GM18909 (cell line): ENCODE data around the gene STAM.
"Not testable (repeated sequence)": the region's sequence is repeated elsewhere in the genome, so short reads cannot be mapped to it uniquely, and the experiment has no call there.

ENCODE experiments used
- ATAC-seq: cut with Tn5 transposase; IDR thresholded peaks from one replicate; pipeline ENCODE4 v1.9.1; 2021; ENCODE audit warnings: mild to moderate bottlenecking; ENCODE audit not compliant: unreplicated experiment, poor library complexity

The STAM gene

DNA sequence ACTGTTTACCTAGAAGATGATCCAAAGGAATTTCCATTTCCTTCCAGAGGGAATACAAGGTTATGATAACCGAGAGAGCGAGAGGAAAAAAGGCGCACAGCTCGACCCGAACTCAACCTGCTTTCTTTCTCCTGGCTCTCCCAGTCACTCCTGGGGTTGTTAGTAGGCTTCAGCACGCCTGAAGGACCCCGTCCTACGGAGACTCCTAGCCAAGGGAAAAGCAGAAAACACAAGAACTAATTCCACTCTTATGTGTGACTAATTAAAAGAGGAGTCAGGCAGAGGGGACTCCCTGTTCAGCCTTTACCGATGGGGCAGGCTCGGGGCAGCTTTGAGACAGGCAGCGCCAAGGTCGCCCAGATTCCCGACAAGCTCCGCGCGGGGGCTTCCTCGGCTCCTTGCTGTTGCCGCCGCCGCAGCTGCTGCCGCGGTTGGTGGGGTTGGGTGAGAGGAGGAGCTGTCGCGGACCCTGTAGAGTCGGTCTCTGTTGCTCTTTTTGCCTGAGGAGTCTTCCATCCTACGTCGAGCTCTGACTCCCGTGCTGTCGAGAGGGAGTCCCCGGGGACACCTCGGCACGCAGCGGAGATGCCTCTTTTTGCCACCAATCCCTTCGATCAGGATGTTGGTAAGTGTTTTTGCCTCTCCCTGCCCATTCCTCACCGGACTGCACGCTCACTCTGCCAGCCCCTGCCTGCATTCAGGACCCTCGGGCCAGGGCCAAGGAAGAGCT lies at the start of gene STAM:
Gene STAM, plus strand, starts transcription at position 397 of the 730 bp plus-strand sequence. Its CDS starts 189 bp downstream, at position 586.
- ATAC-seq, result peak; percentile 88

DNA sequence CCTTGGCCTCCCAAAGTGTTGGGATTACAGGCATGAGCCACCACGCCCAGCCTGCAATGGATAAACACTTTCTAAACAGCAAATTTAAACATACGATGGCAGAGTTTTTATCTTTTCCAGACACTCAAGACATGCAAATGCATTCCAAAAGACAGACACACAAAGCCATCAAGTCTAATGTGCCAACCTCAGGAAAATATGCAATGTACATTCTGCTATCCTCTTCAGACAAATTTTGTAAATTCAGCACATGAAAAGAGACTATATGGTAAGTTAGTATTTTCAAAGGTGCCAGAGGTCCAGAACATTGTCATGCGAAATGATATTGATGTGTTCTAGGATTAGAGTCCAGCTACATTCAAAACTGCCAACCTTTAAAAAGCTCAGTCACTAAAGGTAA lies 46.6 kb upstream of the STAM start:
- ATAC-seq, result no peak

DNA sequence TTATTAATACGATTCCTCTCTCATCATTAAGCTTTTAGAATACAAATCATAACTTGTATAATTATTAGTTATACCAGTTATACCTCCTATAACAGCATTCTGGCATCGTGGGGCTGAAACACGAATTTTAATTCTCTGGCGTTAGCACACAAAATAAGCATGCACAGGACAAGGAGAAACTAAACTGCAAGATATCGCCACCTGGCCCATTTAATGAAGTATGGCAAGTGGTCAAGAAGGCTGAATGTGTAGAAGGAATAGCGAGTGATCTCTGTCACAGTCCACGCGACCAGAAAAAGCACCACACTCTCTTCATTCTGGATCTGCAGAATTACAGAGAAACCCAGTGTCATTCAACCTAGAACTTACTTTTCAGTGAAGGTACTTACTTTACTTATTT lies 44.9 kb upstream of the STAM start:
- no peak for ATAC-seq

- no peak for ATAC-seq
Measured at GRCh38 chr10:17605936-17606335, 38.0 kb upstream of the STAM start.

DNA sequence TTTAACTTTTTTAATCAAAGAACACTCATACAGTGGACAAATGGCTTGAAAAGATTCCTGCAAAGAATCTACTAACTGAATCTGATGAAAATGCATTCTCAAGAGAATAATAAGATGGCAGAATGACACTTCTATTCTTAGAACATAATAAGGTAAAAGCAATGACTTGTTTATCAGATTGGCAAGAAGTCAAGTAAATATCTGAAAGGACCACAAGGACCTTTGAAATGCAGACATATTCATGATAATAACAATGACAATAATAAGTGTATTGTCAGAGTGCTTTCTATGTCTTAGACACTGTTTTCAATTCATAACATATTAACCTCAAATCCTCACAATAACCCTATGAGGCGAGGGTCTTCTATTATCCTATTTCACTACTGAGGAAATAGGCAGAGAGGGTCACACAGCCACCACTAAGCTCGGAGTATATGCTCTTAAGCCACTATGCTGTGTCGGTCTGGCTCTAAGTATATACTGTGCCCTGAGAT lies 37.4 kb upstream of the STAM start:
- no peak for ATAC-seq

GRCh38 chr10:17607060-17607459 lies 36.9 kb upstream of the STAM start:
- no peak for ATAC-seq

DNA sequence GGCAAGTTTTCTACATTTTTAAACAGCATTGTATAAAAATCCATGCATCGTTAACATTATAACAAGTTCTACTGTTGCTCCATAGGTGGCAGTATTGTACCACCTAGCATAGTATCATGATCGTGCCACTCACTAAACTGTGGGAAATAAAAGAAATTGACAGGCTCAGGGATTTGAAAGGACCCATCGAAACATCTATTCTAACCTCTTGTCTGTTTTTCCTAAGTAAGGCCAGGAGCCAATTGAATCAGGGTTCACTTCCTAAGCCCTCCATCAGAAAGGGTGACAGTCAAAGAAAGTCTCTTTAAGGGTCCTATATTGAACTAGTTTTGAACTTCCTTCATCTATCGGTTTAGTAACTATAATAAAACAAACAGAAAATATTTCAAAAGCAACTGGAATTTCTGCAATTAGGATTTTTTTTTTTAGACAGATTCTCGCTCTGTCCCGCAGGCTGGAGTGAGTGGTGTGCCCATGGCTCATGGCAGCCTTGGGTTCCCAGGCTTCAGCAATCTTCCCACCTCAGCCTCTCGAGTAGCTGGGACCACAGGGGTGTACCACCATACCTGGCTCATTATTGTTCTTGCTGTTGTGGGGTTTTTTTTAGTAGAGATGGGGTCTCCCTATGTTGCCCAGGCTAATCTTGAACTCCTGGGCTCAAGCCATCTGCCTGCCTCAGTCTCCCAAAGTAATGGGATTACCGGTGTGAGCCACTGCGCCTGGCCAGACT lies 36.2 kb upstream of the STAM start:
- peak; percentile 85 for ATAC-seq

GRCh38 chr10:17609523-17610079 lies 34.4 kb upstream of the STAM start:
- no peak for ATAC-seq

DNA sequence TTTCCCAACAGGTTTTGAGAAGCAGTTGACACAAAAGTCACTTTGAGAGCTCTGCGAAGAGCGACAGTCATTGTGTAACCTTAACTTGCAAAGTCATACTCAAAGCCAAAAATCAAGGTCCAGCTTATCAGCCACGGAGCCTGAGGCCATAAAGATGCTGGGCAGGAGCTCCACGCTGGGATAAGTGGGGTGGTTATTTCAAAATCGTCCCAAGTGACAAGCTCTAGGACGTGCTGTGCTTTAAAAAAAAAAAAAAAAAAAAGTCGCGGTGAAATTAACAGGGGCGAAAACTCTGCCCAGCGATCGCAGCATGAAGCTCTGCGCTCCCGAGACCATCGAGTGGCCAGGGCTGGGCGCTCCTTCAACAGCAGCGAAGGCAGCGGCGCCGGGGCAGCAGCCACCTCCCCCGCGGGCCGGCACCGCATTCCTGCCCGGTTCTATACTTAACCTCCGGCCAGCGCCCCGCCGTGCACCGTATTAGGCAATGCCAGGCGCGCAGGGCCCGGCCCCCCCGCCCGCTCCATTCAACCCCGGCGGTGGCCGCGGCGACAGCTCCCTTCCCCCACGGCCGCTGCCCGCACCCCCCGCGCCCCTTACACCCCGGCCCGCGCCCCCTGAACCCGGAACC lies 27.4 kb upstream of the STAM start:
- peak; percentile 58 for ATAC-seq

DNA sequence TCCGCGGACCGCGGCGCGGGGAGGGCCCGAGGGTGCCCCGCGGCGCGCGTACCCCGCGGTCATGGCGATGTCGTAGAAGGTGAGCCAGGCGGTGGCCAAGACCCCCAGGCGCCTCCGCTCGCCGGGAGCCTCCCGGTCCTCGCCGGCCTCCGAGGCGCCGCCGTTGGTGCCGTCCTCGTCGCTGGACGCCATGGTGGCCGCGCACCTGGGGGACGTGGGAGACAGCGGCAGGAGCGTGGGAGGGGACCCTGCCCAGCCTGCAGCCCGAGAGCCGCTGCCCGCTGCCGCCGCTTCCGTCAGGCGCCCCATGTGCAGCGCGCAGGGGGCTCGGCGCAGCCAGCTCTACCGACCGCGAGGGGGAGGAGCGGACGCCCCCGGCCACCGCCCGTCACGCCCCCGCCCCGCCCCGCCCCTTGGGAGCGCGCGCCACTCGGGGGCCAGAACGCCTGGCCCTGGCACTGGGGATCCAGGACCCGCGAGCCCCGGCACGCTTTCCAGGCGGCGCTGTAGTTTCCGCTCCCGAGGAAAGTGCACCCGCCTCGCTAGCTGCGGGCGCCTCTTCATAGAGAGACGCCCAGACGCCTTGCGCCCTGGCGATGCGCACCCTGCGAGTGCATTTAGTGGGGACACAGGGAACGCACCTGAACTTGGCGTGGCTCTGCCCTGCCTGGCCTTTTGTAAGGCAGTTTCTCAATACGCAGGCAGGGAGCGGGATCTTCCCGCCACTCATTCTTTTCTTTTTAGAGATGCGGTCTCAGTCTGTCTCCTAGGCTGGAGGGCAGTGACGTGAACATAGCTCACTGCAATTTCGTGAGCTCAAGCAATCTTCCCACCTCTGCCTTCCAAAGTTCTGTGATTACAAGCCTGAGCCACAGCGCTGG lies 26.7 kb upstream of the STAM start, which contains the start of gene HACD1:
Gene HACD1, minus strand, starts transcription at position 344 of the 881 bp plus-strand sequence. Its CDS starts 35 bp downstream, at position 309.
- ATAC-seq, result peak; percentile 74

DNA sequence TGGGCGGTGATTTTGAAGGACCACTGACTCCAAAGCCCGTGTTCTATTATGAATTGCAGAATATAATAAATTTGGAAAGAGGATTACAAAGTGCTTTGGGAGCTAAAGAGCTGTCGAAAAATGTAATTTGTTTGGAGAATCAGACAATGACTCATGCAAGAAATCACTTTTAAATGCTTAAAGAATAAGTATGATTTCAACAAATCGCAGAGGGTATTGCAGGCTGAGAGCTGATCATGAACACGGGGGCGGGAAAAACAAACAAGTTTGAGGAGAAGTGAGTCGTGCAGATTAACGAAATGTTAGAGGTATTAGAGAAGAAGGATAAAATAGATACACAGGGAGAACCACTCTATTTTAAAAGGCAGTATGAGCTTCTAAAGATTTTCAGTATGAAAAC lies 21.9 kb upstream of the STAM start:
- ATAC-seq, result no peak

GRCh38 chr10:17624996-17625395 lies 19.0 kb upstream of the STAM start:
- ATAC-seq, result no peak

DNA sequence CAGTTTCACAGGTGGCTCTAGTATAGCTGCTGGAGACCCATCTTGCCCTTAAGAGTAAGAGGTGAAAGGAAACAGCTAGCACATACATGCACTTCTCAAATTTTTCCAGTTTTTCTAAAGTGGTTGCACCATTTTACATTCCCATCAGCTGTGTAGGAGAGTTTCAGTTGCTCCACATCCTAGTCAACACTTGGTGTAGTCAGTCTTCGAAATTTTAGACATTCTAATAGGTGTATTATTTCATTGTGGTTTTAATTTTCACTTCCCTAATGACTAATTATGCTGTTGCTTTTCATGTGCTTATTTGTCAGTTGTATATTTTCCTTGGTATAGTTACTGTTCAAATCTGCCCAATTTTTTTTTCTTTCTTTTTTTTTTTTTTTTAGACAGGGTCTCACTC lies 17.3 kb upstream of the STAM start:
- ATAC-seq, result no peak

GRCh38 chr10:17632590-17632989 lies 11.4 kb upstream of the STAM start:
- not testable (repeated sequence) for ATAC-seq

- ATAC-seq, result no peak
Measured at GRCh38 chr10:17633353-17633752, 10.6 kb upstream of the STAM start.

DNA sequence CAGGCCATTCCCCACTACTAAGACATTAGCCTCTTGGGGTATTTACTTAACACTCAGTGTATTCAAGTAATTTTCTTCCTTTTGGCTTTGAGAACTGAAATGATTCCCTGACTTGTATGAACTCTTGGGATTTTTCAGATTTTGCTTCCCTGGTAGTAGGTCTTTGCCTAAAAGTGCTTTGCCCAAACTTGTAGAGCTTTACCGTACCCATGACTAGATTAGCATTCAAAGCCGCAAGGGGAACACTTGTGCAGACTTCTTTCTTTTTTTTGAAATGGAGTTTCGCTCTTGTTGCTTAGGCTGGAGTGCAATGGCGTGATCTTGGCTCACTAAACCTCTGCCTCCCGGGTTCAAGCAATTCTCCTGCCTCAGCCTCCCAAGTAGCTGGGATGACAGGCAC lies 6.1 kb upstream of the STAM start:
- no peak for ATAC-seq

GRCh38 chr10:17640331-17640816 lies 3.6 kb upstream of the STAM start:
- no peak for ATAC-seq

GRCh38 chr10:17643339-17643754 lies 604 bp upstream of the STAM start:
- peak; percentile 29 for ATAC-seq

- ATAC-seq, result peak; percentile 37
Measured at GRCh38 chr10:17644485-17644943, 563 bp downstream of the STAM start.
